KMS-11 (cell line): Measurements from ENCODE around the gene CA12.

Source experiments
- H2AFZ ChIP-seq: fragments of 200-600 bp; sonication (generic); 2 replicates; pipeline ENCODE4 v1.6.1; 2016; ENCODE audit warnings: antibody characterized with exemption, mixed run types, low read depth
- H3K27ac ChIP-seq: fragments of 200-600 bp; sonication (generic); 2 replicates; pipeline ENCODE4 v1.6.1; 2016; ENCODE audit warnings: mild to moderate bottlenecking, mixed run types
- H3K27me3 ChIP-seq: fragments of 200-600 bp; sonication (generic); 2 replicates; pipeline ENCODE4 v1.6.1; 2017; ENCODE audit warnings: mild to moderate bottlenecking, low read depth, mixed run types, moderate library complexity; ENCODE audit not compliant: insufficient read depth
- H3K36me3 ChIP-seq: fragments of 200-600 bp; sonication (generic); 2 replicates; pipeline ENCODE4 v1.6.1; 2017; ENCODE audit warnings: mild to moderate bottlenecking, mixed run types; ENCODE audit not compliant: insufficient read depth
- H3K4me1 ChIP-seq: fragments of 200-600 bp; sonication (generic); 2 replicates; pipeline ENCODE4 v1.6.1; 2016; ENCODE audit warnings: mild to moderate bottlenecking, low read depth, mixed run types; ENCODE audit not compliant: poor library complexity, severe bottlenecking
- H3K4me2 ChIP-seq: fragments of 200-600 bp; sonication (generic); 2 replicates; pipeline ENCODE4 v1.7.0; 2016; ENCODE audit warnings: mild to moderate bottlenecking, mixed run types
- H3K4me3 ChIP-seq: fragments of 200-600 bp; sonication (generic); IDR thresholded peaks from 2 replicates; pipeline ENCODE4 v1.6.1; 2017; ENCODE audit warnings: low read depth, low read length, mixed read lengths; ENCODE audit not compliant: insufficient read depth
- H3K79me2 ChIP-seq: fragments of 200-600 bp; sonication (generic); 2 replicates; pipeline ENCODE4 v1.6.1; 2016; ENCODE audit warnings: low read depth, mixed run types; ENCODE audit not compliant: insufficient read depth
- H3K9ac ChIP-seq: fragments of 200-600 bp; sonication (generic); 2 replicates; pipeline ENCODE4 v1.6.1; 2016; ENCODE audit warnings: mild to moderate bottlenecking, mixed run types
- H4K20me1 ChIP-seq: fragments of 200-600 bp; sonication (generic); 2 replicates; pipeline ENCODE4 v1.6.1; 2016; ENCODE audit warnings: mild to moderate bottlenecking, mixed run types; ENCODE audit not compliant: insufficient read depth
- CTCF ChIP-seq: fragments of 200-600 bp; sonication (generic); conservative IDR thresholded peaks from 2 replicates; pipeline ENCODE4 v1.6.1; 2017; ENCODE audit warnings: low read depth, mild to moderate bottlenecking, antibody characterized with exemption, low read length, moderate library complexity, mixed read lengths

The CA12 gene

DNA sequence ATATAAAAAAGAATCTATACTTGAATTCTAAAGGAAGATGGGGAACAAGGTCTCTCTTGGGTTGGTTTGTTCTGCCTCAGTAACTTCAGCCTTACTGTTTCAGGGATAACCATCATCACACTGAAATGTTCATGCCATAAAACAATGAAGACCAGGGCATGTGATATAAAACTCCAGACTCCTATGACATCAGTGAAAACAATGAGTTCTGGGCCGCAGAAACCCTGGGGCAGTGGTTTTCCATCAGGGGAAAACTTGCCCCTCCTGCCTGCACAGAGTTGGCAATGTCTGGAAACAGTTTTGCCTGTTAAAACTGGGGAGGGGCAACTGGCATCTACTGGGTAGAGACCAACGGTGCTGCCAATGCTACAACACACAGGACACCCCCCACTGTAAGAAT lies 46.8 kb downstream of the CA12 start:
- no peak overlapping the region for H3K9ac ChIP-seq
- H4K20me1 ChIP-seq, result no peaks in the 10 kb centered on the region
- no peaks in the 10 kb centered on the region for H3K79me2 ChIP-seq
- H2AFZ ChIP-seq, result no peak overlapping the region
- H3K4me2 ChIP-seq, result no peak overlapping the region
- no peaks in the 10 kb centered on the region for H3K4me1 ChIP-seq
- TF ChIP-seq CTCF, result no peak
- H3K36me3 ChIP-seq, result no peaks in the 10 kb centered on the region
- H3K4me3 ChIP-seq, result no peak overlapping the region
- no peak overlapping the region for H3K27ac ChIP-seq
- no peaks in the 10 kb centered on the region for H3K27me3 ChIP-seq

- Histone ChIP-seq H3K9ac (no peak overlapping the region), H3K4me3 (no peak overlapping the region), H2AFZ (no peak overlapping the region), H3K27me3 (no peaks in the 10 kb centered on the region), H4K20me1 (no peaks in the 10 kb centered on the region), H3K27ac (no peak overlapping the region), H3K4me2 (no peak overlapping the region), H3K4me1 (no peaks in the 10 kb centered on the region), H3K36me3 (no peaks in the 10 kb centered on the region), H3K79me2 (no peaks in the 10 kb centered on the region)
- TF ChIP-seq CTCF, result no peak
Measured at GRCh38 chr15:63332367-63333124, 49.1 kb downstream of the CA12 start.

GRCh38 chr15:63331456-63331855 lies 50.2 kb downstream of the CA12 start:
- Histone ChIP-seq H3K27me3 (no peaks in the 10 kb centered on the region), H3K36me3 (no peaks in the 10 kb centered on the region), H3K4me2 (no peak overlapping the region), H3K4me1 (no peaks in the 10 kb centered on the region), H3K4me3 (no peak overlapping the region), H4K20me1 (no peaks in the 10 kb centered on the region), H3K79me2 (no peaks in the 10 kb centered on the region), H3K9ac (no peak overlapping the region), H3K27ac (no peak overlapping the region), H2AFZ (no peak overlapping the region)
- TF ChIP-seq CTCF, result no peak

DNA sequence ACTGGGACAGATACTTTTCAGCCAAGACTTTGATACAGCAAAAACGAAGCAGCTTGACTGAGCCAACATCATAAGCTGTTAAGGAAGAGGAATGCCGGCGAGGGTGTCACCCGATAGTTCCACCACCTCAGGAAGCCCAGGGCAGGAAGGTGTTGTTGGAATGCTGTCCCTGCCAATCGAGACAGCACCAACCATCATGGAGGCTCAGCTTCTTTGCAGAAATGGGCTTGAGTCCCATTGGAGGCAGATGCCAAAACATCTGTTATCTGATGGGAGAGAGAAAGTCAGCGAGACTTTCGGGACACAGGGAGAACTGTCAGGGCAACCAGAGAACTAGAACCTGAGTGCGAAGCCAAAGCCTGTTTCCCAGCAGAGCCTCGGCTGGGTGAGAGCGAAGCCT lies 50.7 kb downstream of the CA12 start:
- Histone ChIP-seq H4K20me1 (no peaks in the 10 kb centered on the region), H3K9ac (no peak overlapping the region), H3K79me2 (no peaks in the 10 kb centered on the region), H3K4me3 (no peak overlapping the region), H3K27ac (no peak overlapping the region), H3K4me1 (no peaks in the 10 kb centered on the region), H3K4me2 (no peak overlapping the region), H3K27me3 (no peaks in the 10 kb centered on the region), H3K36me3 (no peaks in the 10 kb centered on the region), H2AFZ (no peak overlapping the region)
- TF ChIP-seq CTCF, result no peak
